Heart left ventricle (tissue), 16 donors: ENCODE data around the gene CD68. TPM values are rescaled to one million over a fixed set of nuclear protein-coding genes. Genes with fewer than 3 reads are reported as not detected.

Source experiments
- ATAC-seq, 4 donors: fragments of 200-7000 bp; cut with Tn5 transposase; one replicate each; pipeline ENCODE4 v1.9.1; 2020 to 2022; ENCODE audit warnings: moderate library complexity in 4 of 4, mild to moderate bottlenecking in 3 of 4, moderate number of reproducible peaks in 1 of 4
- DNase-seq, 5 donors: peaks; one replicate each; pipeline ENCODE4 v3.0.0-alpha.2; 2020
- H3K27ac ChIP-seq, 12 donors: fragments of 200-600 bp; sonication (generic) in 4 of 12; one replicate each; pipeline versions ENCODE4 v1.5.0 to v1.8.0; 2016 to 2022; ENCODE audit warnings: mild to moderate bottlenecking in 2 of 12
- H3K27me3 ChIP-seq, 9 donors: fragments of 200-600 bp; sonication (generic) in 2 of 9; one replicate each; pipeline versions ENCODE4 v1.5.1 to v1.8.0; 2016 to 2022; ENCODE audit warnings: mild to moderate bottlenecking in 3 of 9
- H3K36me3 ChIP-seq, 9 donors: fragments of 200-600 bp; sonication (generic) in 2 of 9; one replicate each; pipeline versions ENCODE4 v1.5.0 to v1.8.0; 2018 to 2022; ENCODE audit warnings: mild to moderate bottlenecking in 2 of 9
- H3K4me1 ChIP-seq, 12 donors: fragments of 200-600 bp; sonication (generic) in 4 of 12; one replicate each; pipeline versions ENCODE4 v1.5.0 to v1.8.0; 2016 to 2022; ENCODE audit warnings: mild to moderate bottlenecking in 3 of 12
- H3K4me3 ChIP-seq, 12 donors: fragments of 200-600 bp; sonication (generic) in 4 of 12; one replicate each; pipeline versions ENCODE4 v1.5.0 to v1.8.0; 2017 to 2022; ENCODE audit warnings: mild to moderate bottlenecking in 9 of 12, moderate library complexity in 4 of 12
- H3K9me3 ChIP-seq, 12 donors: fragments of 200-600 bp; sonication (generic) in 4 of 12; one replicate each; pipeline versions ENCODE4 v1.5.0 to v1.8.0; 2016 to 2022; ENCODE audit warnings: mild to moderate bottlenecking in 1 of 12
- POLR2A ChIP-seq, 2 donors: fragments of 450-650 bp; IDR thresholded peaks; one replicate each; pipeline ENCODE4 v1.6.1; 2017; ENCODE audit warnings: antibody characterized with exemption in 2 of 2, mild to moderate bottlenecking in 2 of 2, moderate library complexity in 2 of 2
- WGBS, 4 donors: extraction: QIAGEN DNeasy Blood & Tissue Kit in 2 of 4; methylation state at CpG; one replicate each; pipeline versions ENCODE4 v1.1.5 to v1.1.7; 2013 to 2018; 5-methylcytosine and 5-hydroxymethylcytosine counted together
- intact Hi-C, 10 donors: fragments of 100-400 bp; cut with DNase I; formaldehyde crosslinking; loops; one replicate each; pipeline versions ENCODE4 v1.11.1 to v1.14.2; 2022
- polyA plus RNA-seq, 2 donors: library from polyadenylated mRNA; stranded (reverse); fragments of 200-250 nt; gene quantifications; one replicate each; pipeline ENCODE4 v1.2.3, GENCODE V29; 2013
- total RNA-seq, 9 donors: library from RNA; depleted of rRNA in 2 of 9; stranded (reverse); fragments of >200 nt in 2 of 9; fragmentation: NEBNext Ultra II Directional in 3 of 9; extraction: Animal tissue kit (Norgen Biotek cat#: 25700) in 3 of 9; gene quantifications; one replicate each; pipeline versions ENCODE4 v1.1.0 to v1.2.4, GENCODE V29; 2016 to 2023
- TF ChIP-seq, protein P1 (sequence below), 12 donors: fragments of 200-600 bp; sonication (generic) in 4 of 12; IDR thresholded peaks; one replicate each; pipeline versions ENCODE4 v1.5.0 to v1.8.0; 2018 to 2022; ENCODE audit warnings: antibody characterized with exemption in 12 of 12, mild to moderate bottlenecking in 5 of 12
- donor health status: ischemic (EF 13 %, LVEDD 7.1; RV severe dilation, severe dysfunction).
- donor health status: healthy with polysubstance abuse.
- donor health status: DM: no; HTN: yes; CAD: no.
- donor health status: DM: no; HTN: no; CAD: no.
- donor health status: ischemic (EF 25% LVEDD 6.9; RV normal size, moderate dysfunction).
- donor health status: ischemic (EF 25% LVEDD 5.7; RV mildly dilated, moderate dysfunction).
- donor health status: healthy.
- donor health status: DM: yes; HTN: yes; CAD: no.
- donor health status: ischemic (EF 35%, LVEDD 5.7; RV mildly dilated, moderate dysfunction).
- donor health status: nonischemic (EF 11% LVEDD 7.7; RV severe dilation, severe dysfunction).
- donor health status: DM: yes; HTN: yes; CAD: no.
- donor health status: PGD.
- donor health status: ischemic (EF 29% LVEDD 5.4; RV normal size, mild dysfunction).
- donor health status: nonischemic (EF 23%, LVEDD 6.1; RV moderate dilation, normal function).

CD68 gene
- total and polyA plus RNA-seq, 11 donors: 9.9 to 324 (median 22.5) TPM

DNA sequence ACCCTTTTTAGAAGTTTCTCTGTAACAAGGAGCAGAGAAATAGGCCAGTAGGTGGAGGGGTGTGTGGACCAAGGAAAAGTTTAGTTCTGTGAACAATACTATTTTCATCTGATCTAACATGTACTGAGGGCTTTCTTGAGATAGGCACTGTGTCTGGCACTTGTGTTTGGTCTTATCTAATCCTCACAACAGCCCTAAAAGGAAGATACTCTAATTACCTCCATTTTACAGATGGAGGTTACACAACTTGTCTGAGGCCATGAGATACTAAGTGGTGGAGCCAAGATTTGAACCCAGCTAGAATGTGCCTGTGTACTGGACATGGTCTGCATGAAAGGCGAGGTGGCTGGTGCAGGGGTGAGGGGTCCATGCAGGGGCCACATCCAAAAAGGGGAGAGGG is 26.1 kb upstream of the CD68 start:
- peaks cover 0 to 21% (median 6%) of the 10 kb centered on the region in 9 donors for H3K36me3 ChIP-seq
- ATAC-seq: no peak
- no peaks in the 10 kb centered on the region for H3K27me3 ChIP-seq
- peaks cover 6 to 70% (median 25%) of the 10 kb centered on the region in 12 donors for H3K4me1 ChIP-seq
- intact Hi-C loops: loop anchor here in 1 of 10 donors (10.0 kb wide), 1 partner anchor 199 kb away; the partner anchor contains the start of genes KCTD11 and TMEM95
- H3K9me3 ChIP-seq: no peaks in the 10 kb centered on the region
- DNase-seq: no peak
- TF ChIP-seq POLR2A (IDR thresholded peaks at IDR 0.05): no peak
- TF ChIP-seq, protein P1, sequence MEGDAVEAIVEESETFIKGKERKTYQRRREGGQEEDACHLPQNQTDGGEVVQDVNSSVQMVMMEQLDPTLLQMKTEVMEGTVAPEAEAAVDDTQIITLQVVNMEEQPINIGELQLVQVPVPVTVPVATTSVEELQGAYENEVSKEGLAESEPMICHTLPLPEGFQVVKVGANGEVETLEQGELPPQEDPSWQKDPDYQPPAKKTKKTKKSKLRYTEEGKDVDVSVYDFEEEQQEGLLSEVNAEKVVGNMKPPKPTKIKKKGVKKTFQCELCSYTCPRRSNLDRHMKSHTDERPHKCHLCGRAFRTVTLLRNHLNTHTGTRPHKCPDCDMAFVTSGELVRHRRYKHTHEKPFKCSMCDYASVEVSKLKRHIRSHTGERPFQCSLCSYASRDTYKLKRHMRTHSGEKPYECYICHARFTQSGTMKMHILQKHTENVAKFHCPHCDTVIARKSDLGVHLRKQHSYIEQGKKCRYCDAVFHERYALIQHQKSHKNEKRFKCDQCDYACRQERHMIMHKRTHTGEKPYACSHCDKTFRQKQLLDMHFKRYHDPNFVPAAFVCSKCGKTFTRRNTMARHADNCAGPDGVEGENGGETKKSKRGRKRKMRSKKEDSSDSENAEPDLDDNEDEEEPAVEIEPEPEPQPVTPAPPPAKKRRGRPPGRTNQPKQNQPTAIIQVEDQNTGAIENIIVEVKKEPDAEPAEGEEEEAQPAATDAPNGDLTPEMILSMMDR (IDR thresholded peaks at IDR 0.05): no peak
- no peak overlapping the region for H3K4me3 ChIP-seq
- peak overlapping the region in 4 of 12 donors; percentile 24 to 95 (median 32) for H3K27ac ChIP-seq
- 95 to 100% (median 99%) methylated on average over 1 of the region's 1 CpG for WGBS, 4 donors

DNA sequence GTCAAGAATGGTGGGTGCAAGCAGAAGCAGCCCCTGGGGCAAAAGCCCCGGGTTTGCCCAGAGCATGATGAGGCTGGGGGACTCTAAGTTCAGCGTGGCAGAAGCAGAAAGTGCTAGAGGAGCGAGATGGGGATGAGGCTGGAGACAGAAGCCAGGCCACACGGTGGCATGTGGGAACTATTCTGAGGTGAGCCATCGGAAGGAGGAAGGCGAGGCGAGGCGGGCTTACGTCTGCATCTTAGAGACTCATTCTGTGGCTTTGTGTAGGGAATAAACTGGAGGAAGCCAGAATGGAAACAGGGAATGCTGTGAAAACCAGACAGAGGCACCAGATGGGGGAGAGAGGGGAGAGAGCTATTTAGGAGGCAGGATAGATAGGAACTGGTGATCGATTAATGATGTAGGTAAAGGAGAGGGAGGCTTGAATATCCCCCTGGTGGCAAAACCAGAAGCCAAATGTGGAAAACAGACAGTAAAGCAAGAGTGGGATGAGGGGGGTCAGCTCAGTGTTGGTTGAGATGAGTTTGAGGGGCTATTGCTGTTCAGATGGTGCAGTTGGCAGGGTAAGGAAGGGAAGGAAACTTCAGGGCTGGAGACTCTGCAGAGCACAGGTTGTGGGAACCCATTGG is 24.0 kb upstream of the CD68 start:
- TF ChIP-seq, protein P1 (IDR thresholded peaks at IDR 0.05): no peak
- no peak for TF ChIP-seq POLR2A (IDR thresholded peaks at IDR 0.05)
- Histone ChIP-seq H3K4me3 (no peak overlapping the region), H3K36me3 (peaks cover 0 to 20% (median 5%) of the 10 kb centered on the region in 9 donors), H3K4me1 (peaks cover 11 to 77% (median 35%) of the 10 kb centered on the region in 12 donors), H3K27me3 (no peaks in the 10 kb centered on the region), H3K9me3 (no peaks in the 10 kb centered on the region), H3K27ac (peak overlapping the region in 1 of 12 donors; percentile 19)
- intact Hi-C loops: loop anchor here in 4 of 10 donors (5.0 to 10.0 kb wide), 5 partner anchors 38 to 203 kb away; partner anchors contain the start of genes KCTD11 (in 2 of the 4) and TMEM95 (in 2 of the 4)
- DNase-seq (no peak), ATAC-seq (no peak)
- 63 to 73% (median 70%) methylated on average over 10 of the region's 10 CpGs for WGBS, 4 donors

DNA sequence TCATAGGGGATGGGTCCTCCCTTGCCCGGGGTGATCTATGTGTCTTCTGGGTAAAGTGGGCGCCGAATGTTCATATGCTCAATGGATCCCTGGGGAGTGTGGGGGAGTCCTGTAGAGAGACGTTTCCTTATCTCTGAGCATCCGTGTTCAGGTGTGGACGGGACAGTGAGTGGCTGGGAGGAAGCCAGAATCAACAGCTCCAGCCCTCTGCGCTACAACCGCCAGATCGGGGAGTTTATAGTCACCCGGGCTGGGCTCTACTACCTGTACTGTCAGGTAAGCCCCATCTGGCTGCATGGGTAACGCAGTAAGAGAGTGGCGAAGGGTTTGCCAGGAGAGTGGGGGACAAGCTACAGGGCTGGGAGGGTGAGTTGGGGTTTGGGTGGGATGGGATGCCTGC is 22.8 kb upstream of the CD68 start:
- Histone ChIP-seq H3K36me3 (peaks cover 0 to 12% (median 0%) of the 10 kb centered on the region in 9 donors), H3K27ac (peak overlapping the region in 8 of 12 donors; percentile 90 to 98 (median 94)), H3K27me3 (no peaks in the 10 kb centered on the region), H3K9me3 (no peaks in the 10 kb centered on the region), H3K4me1 (peaks cover 11 to 70% (median 40%) of the 10 kb centered on the region in 12 donors), H3K4me3 (no peak overlapping the region)
- intact Hi-C loops: loop anchor here in 4 of 10 donors (5.0 to 10.0 kb wide), 5 partner anchors 39 to 204 kb away; partner anchors contain the start of genes KCTD11 (in 2 of the 4) and TMEM95 (in 2 of the 4)
- ATAC-seq (no peak), DNase-seq (no peak)
- TF ChIP-seq, protein P1 (IDR thresholded peaks at IDR 0.05): no peak
- TF ChIP-seq POLR2A (IDR thresholded peaks at IDR 0.05): no peak
- 78 to 84% (median 81%) methylated on average over 12 of the region's 12 CpGs for WGBS, 4 donors

- peaks cover 0 to 9% (median 0%) of the 10 kb centered on the region in 9 donors for H3K36me3 ChIP-seq
These were observed 22.2 kb upstream of the CD68 start for GRCh38 chr17:7557147-7557764.

More at GRCh38 chr17:7557147-7557764, 22.2 kb upstream of the CD68 start:
- H3K27ac ChIP-seq: peak overlapping the region; percentile 86 to 98 (median 94)
- H3K27me3 ChIP-seq: no peaks in the 10 kb centered on the region
- TF ChIP-seq POLR2A (IDR thresholded peaks at IDR 0.05): no peak
- TF ChIP-seq, protein P1 (IDR thresholded peaks at IDR 0.05): no peak
- no peaks in the 10 kb centered on the region for H3K9me3 ChIP-seq
- H3K4me3 ChIP-seq: peak overlapping the region in 7 of 12 donors; percentile 25 to 98 (median 93)
- intact Hi-C loops: loop anchor here in 4 of 10 donors (5.0 to 10.0 kb wide), 5 partner anchors 40 to 205 kb away; partner anchors contain the start of genes KCTD11 (in 2 of the 4) and TMEM95 (in 2 of the 4)
- DNase-seq (no peak), ATAC-seq (no peak)
- 65 to 68% (median 67%) methylated on average over 18 to 19 of the region's 19 CpGs for WGBS, 4 donors
- H3K4me1 ChIP-seq: peaks cover 11 to 66% (median 41%) of the 10 kb centered on the region in 12 donors
